Measurements from ENCODE around the gene RFC5. TPM values are rescaled to one million over a fixed set of nuclear protein-coding genes. Genes with fewer than 3 reads are reported as not detected.

The RFC5 gene
- total RNA-seq = 41.5 TPM
- polyA plus RNA-seq = 12.9 TPM
- long read RNA-seq, donor 1, partial matches to known transcripts = 0 of 1 reads
- long read RNA-seq, donor 1, other reads (novel, unspliced or antisense) = 0 of 1 reads
- long read RNA-seq, donor 2 = 0 reads
- long read RNA-seq, donor 3, transcript RFC5-204 (11 exons, 1,655 nt) = major isoform, 26 of 27 reads
- long read RNA-seq, donor 3, partial matches to known transcripts = 0 of 27 reads
- long read RNA-seq, donor 3, other reads (novel, unspliced or antisense) = 0 of 27 reads
- long read RNA-seq, donor 4, transcript RFC5-204 (11 exons, 1,655 nt) = major isoform, 8 of 8 reads
- long read RNA-seq, donor 4, partial matches to known transcripts = 0 of 8 reads
- long read RNA-seq, donor 4, other reads (novel, unspliced or antisense) = 0 of 8 reads
- long read RNA-seq, donor 5, transcript RFC5-204 (11 exons, 1,655 nt) = major isoform, 25 of 35 reads
- long read RNA-seq, donor 5, partial matches to known transcripts = 10 of 35 reads
- long read RNA-seq, donor 5, other reads (novel, unspliced or antisense) = 0 of 35 reads
- long read RNA-seq, donor 6, transcript RFC5-204 (11 exons, 1,655 nt) = major isoform, 15 of 15 reads
- long read RNA-seq, donor 6, partial matches to known transcripts = 0 of 15 reads
- long read RNA-seq, donor 6, other reads (novel, unspliced or antisense) = 0 of 15 reads
- long read RNA-seq, donor 7, transcript RFC5-204 (11 exons, 1,655 nt) = major isoform, 18 of 18 reads
- long read RNA-seq, donor 7, partial matches to known transcripts = 0 of 18 reads
- long read RNA-seq, donor 7, other reads (novel, unspliced or antisense) = 0 of 18 reads
- long read RNA-seq, donor 8, transcript RFC5-204 (11 exons, 1,655 nt) = major isoform, 6 of 6 reads
- long read RNA-seq, donor 8, partial matches to known transcripts = 0 of 6 reads
- long read RNA-seq, donor 8, other reads (novel, unspliced or antisense) = 0 of 6 reads
- long read RNA-seq, donor 9, transcript RFC5-204 (11 exons, 1,655 nt) = major isoform, 10 of 10 reads
- long read RNA-seq, donor 9, partial matches to known transcripts = 0 of 10 reads
- long read RNA-seq, donor 9, other reads (novel, unspliced or antisense) = 0 of 10 reads
- long read RNA-seq, donor 10, transcript RFC5-204 (11 exons, 1,655 nt) = major isoform, 13 of 21 reads
- long read RNA-seq, donor 10, partial matches to known transcripts = 7 of 21 reads
- long read RNA-seq, donor 10, other reads (novel, unspliced or antisense) = 0 of 21 reads

GRCh38 chr12:118016424-118017264 lies at the start of gene RFC5:
TSS of gene RFC5 (plus strand) at chr12:118016703. CDS start at chr12:118016828, 125 bp downstream.
- Histone ChIP-seq H3K9me3 (ENCODE audit: control insufficient read depth in 2 of 2, insufficient read depth in 1 of 2, low read length in 1 of 2) (no peaks in the 10 kb centered on the region), H3K4me1 (ENCODE audit: control insufficient read depth in 2 of 2, insufficient read depth in 2 of 2, low read length in 2 of 2) (peaks cover 7 to 8% of the 10 kb centered on the region in 2 donors), H3K4me3 (ENCODE audit: low read length in 2 of 2) (peak within 1 kb of the TSS; percentile 88 to 94), H3K27me3 (ENCODE audit: control insufficient read depth in 2 of 2, insufficient read depth in 1 of 2, low read length in 1 of 2) (peaks cover 0 to 4% of the 10 kb centered on the region in 2 donors), H3K27ac (ENCODE audit: low read depth in 1 of 2, low read length in 1 of 2) (peak within 1 kb of the TSS in 1 of 2 donors; percentile 54), H3K36me3 (ENCODE audit: control insufficient read depth in 2 of 2, insufficient read depth in 2 of 2, low read length in 1 of 2) (peaks cover 14 to 27% of the 10 kb centered on the region in 2 donors)
- under 1% methylated on average over 61 of the region's 61 CpGs for WGBS
- DNase-seq (ENCODE audit: low read depth in 6 of 9, low spot score in 9 of 9) = peak; percentile 88 to 99 (median 96)

DNA sequence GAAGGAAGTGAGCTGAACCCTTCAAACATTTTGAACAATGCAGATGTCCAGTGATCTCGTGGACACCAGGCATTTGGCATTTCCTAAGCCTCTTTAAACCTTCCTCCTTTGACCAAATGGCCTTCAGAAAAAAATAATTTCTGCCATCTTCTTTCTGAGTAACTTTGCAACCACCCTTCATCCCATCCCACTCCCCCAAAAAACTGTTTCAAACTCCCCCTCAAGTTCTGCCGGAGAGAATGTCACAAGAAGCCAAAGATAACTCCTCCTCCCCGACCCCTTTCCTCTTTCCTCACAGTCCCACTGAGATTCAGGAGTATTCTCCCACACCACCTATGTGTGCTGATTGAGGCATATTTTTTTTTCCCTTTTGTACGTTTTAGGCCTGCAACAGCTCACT lies 49.5 kb upstream of the RFC5 start:
- DNase-seq (ENCODE audit: low read depth in 6 of 9, low spot score in 9 of 9) = no peak
- Histone ChIP-seq H3K4me1 (ENCODE audit: control insufficient read depth in 2 of 2, insufficient read depth in 2 of 2, low read length in 2 of 2) (peaks cover 0 to 13% of the 10 kb centered on the region in 2 donors), H3K27me3 (ENCODE audit: control insufficient read depth in 2 of 2, insufficient read depth in 1 of 2, low read length in 1 of 2) (peaks cover 30 to 46% of the 10 kb centered on the region in 2 donors), H3K4me3 (ENCODE audit: low read length in 2 of 2) (no peak overlapping the region), H3K9me3 (ENCODE audit: control insufficient read depth in 2 of 2, insufficient read depth in 1 of 2, low read length in 1 of 2) (no peaks in the 10 kb centered on the region), H3K27ac (ENCODE audit: low read depth in 1 of 2, low read length in 1 of 2) (no peak overlapping the region), H3K36me3 (ENCODE audit: control insufficient read depth in 2 of 2, insufficient read depth in 2 of 2, low read length in 1 of 2) (no peaks in the 10 kb centered on the region)
- 35% methylated on average over 4 of the region's 4 CpGs for WGBS

DNA sequence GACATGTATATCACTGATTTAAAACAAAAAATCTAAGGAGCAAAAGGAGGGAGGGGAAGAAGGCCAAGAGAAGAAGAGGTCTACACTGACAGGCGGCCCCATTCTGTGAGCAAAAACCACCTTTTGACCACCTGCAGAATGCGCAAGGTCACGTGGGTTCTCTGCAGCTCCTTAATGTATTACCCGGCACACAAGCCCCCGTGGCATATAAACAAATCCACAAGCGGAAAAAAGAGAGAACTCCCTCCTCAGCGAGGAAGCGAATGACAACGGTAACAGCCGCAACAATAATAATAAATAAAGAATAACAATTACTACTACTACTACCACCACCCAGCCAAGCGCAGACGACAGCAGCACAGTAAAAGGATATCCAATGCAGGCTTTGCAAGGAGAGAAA lies 49.0 kb upstream of the RFC5 start:
- Histone ChIP-seq H3K27me3 (ENCODE audit: control insufficient read depth in 2 of 2, insufficient read depth in 1 of 2, low read length in 1 of 2) (peaks cover 30 to 46% of the 10 kb centered on the region in 2 donors), H3K27ac (ENCODE audit: low read depth in 1 of 2, low read length in 1 of 2) (no peak overlapping the region), H3K4me3 (ENCODE audit: low read length in 2 of 2) (no peak overlapping the region), H3K36me3 (ENCODE audit: control insufficient read depth in 2 of 2, insufficient read depth in 2 of 2, low read length in 1 of 2) (no peaks in the 10 kb centered on the region), H3K9me3 (ENCODE audit: control insufficient read depth in 2 of 2, insufficient read depth in 1 of 2, low read length in 1 of 2) (no peaks in the 10 kb centered on the region), H3K4me1 (ENCODE audit: control insufficient read depth in 2 of 2, insufficient read depth in 2 of 2, low read length in 2 of 2) (peaks cover 0 to 13% of the 10 kb centered on the region in 2 donors)
- WGBS = 13% methylated on average over 12 of the region's 12 CpGs
- DNase-seq (ENCODE audit: low read depth in 6 of 9, low spot score in 9 of 9) = no peak

- peak overlapping the region; percentile 27 to 60 for H3K4me3 ChIP-seq (ENCODE audit: low read length in 2 of 2)
- no peak for DNase-seq (ENCODE audit: low read depth in 6 of 9, low spot score in 9 of 9)
- H3K9me3 ChIP-seq (ENCODE audit: control insufficient read depth in 2 of 2, insufficient read depth in 1 of 2, low read length in 1 of 2) = no peaks in the 10 kb centered on the region
- WGBS = 8% methylated on average over 10 of the region's 10 CpGs
- H3K27me3 ChIP-seq (ENCODE audit: control insufficient read depth in 2 of 2, insufficient read depth in 1 of 2, low read length in 1 of 2) = peaks cover 30 to 46% of the 10 kb centered on the region in 2 donors
- H3K27ac ChIP-seq (ENCODE audit: low read depth in 1 of 2, low read length in 1 of 2) = no peak overlapping the region
- H3K36me3 ChIP-seq (ENCODE audit: control insufficient read depth in 2 of 2, insufficient read depth in 2 of 2, low read length in 1 of 2) = no peaks in the 10 kb centered on the region
- H3K4me1 ChIP-seq (ENCODE audit: control insufficient read depth in 2 of 2, insufficient read depth in 2 of 2, low read length in 2 of 2) = peaks cover 0 to 13% of the 10 kb centered on the region in 2 donors
Measured at GRCh38 chr12:117968151-117968789, 48.2 kb upstream of the RFC5 start.

GRCh38 chr12:117968826-117969659 lies 47.5 kb upstream of the RFC5 start, which contains the start of gene KSR2:
TSS of gene KSR2 (minus strand) at chr12:117968990. CDS start at chr12:117968255, 735 bp downstream.
- Histone ChIP-seq H3K27ac (ENCODE audit: low read depth in 1 of 2, low read length in 1 of 2) (no peak within 1 kb of the TSS), H3K4me3 (ENCODE audit: low read length in 2 of 2) (peak within 1 kb of the TSS; percentile 27 to 60), H3K36me3 (ENCODE audit: control insufficient read depth in 2 of 2, insufficient read depth in 2 of 2, low read length in 1 of 2) (no peaks in the 10 kb centered on the region), H3K27me3 (ENCODE audit: control insufficient read depth in 2 of 2, insufficient read depth in 1 of 2, low read length in 1 of 2) (peaks cover 30 to 46% of the 10 kb centered on the region in 2 donors), H3K4me1 (ENCODE audit: control insufficient read depth in 2 of 2, insufficient read depth in 2 of 2, low read length in 2 of 2) (peaks cover 0 to 13% of the 10 kb centered on the region in 2 donors), H3K9me3 (ENCODE audit: control insufficient read depth in 2 of 2, insufficient read depth in 1 of 2, low read length in 1 of 2) (no peaks in the 10 kb centered on the region)
- DNase-seq (ENCODE audit: low read depth in 6 of 9, low spot score in 9 of 9) = peak in 8 of 9 donors; percentile 8 to 76 (median 53)
- WGBS = 1% methylated on average over 86 of the region's 86 CpGs

DNA sequence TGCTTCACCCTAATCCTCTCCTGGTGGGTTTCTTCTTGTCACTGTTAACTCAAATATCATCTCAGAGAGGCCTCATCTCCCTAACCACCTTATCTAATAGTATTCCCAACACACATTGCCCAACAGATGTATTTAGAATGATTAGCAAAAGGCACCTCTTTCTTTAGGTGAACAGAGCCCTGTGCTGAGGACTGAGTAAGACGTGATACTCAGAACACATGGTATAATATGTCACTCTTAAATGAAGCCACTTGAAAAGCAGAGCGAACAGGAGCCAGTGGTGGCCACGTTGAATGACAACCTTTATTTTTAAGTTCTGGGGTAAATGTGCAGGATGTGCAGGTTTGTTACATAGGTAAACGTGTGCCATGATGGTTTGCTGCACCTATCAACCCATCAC lies 46.2 kb upstream of the RFC5 start:
- H3K4me3 ChIP-seq (ENCODE audit: low read length in 2 of 2) = no peak overlapping the region
- H3K27ac ChIP-seq (ENCODE audit: low read depth in 1 of 2, low read length in 1 of 2) = no peak overlapping the region
- peaks cover 30 to 45% of the 10 kb centered on the region in 2 donors for H3K27me3 ChIP-seq (ENCODE audit: control insufficient read depth in 2 of 2, insufficient read depth in 1 of 2, low read length in 1 of 2)
- DNase-seq (ENCODE audit: low read depth in 6 of 9, low spot score in 9 of 9) = no peak
- no peaks in the 10 kb centered on the region for H3K36me3 ChIP-seq (ENCODE audit: control insufficient read depth in 2 of 2, insufficient read depth in 2 of 2, low read length in 1 of 2)
- WGBS = 94% methylated on average over 4 of the region's 4 CpGs
- H3K4me1 ChIP-seq (ENCODE audit: control insufficient read depth in 2 of 2, insufficient read depth in 2 of 2, low read length in 2 of 2) = peaks cover 0 to 13% of the 10 kb centered on the region in 2 donors
- no peaks in the 10 kb centered on the region for H3K9me3 ChIP-seq (ENCODE audit: control insufficient read depth in 2 of 2, insufficient read depth in 1 of 2, low read length in 1 of 2)

DNA sequence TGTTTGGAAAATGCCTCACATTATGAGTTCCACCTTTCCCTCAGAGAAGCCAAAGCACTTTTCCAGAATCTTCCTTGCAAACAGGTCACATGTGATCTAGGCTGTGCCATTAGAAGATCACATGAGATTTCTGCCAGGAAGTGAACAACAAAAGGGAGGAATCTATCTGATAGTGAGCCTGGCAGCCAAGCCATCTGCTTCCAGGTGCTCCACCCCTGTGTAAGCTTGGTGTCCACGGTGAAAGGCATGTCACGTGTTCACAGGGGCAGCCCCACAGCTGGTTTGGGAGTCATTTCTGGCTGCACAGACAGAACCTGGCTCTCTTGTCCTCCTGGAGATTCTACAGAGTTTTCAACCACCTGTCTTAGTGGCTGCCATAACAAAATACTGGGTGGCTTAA lies 44.2 kb upstream of the RFC5 start:
- no peaks in the 10 kb centered on the region for H3K36me3 ChIP-seq (ENCODE audit: control insufficient read depth in 2 of 2, insufficient read depth in 2 of 2, low read length in 1 of 2)
- no peak overlapping the region for H3K4me3 ChIP-seq (ENCODE audit: low read length in 2 of 2)
- H3K4me1 ChIP-seq (ENCODE audit: control insufficient read depth in 2 of 2, insufficient read depth in 2 of 2, low read length in 2 of 2) = peaks cover 0 to 13% of the 10 kb centered on the region in 2 donors
- no peak overlapping the region for H3K27ac ChIP-seq (ENCODE audit: low read depth in 1 of 2, low read length in 1 of 2)
- peaks cover 24 to 29% of the 10 kb centered on the region in 2 donors for H3K27me3 ChIP-seq (ENCODE audit: control insufficient read depth in 2 of 2, insufficient read depth in 1 of 2, low read length in 1 of 2)
- no peak for DNase-seq (ENCODE audit: low read depth in 6 of 9, low spot score in 9 of 9)
- WGBS = 82% methylated on average over 2 of the region's 2 CpGs
- H3K9me3 ChIP-seq (ENCODE audit: control insufficient read depth in 2 of 2, insufficient read depth in 1 of 2, low read length in 1 of 2) = no peaks in the 10 kb centered on the region
